ENCODE measurements around the gene CABP7.

The CABP7 gene

DNA sequence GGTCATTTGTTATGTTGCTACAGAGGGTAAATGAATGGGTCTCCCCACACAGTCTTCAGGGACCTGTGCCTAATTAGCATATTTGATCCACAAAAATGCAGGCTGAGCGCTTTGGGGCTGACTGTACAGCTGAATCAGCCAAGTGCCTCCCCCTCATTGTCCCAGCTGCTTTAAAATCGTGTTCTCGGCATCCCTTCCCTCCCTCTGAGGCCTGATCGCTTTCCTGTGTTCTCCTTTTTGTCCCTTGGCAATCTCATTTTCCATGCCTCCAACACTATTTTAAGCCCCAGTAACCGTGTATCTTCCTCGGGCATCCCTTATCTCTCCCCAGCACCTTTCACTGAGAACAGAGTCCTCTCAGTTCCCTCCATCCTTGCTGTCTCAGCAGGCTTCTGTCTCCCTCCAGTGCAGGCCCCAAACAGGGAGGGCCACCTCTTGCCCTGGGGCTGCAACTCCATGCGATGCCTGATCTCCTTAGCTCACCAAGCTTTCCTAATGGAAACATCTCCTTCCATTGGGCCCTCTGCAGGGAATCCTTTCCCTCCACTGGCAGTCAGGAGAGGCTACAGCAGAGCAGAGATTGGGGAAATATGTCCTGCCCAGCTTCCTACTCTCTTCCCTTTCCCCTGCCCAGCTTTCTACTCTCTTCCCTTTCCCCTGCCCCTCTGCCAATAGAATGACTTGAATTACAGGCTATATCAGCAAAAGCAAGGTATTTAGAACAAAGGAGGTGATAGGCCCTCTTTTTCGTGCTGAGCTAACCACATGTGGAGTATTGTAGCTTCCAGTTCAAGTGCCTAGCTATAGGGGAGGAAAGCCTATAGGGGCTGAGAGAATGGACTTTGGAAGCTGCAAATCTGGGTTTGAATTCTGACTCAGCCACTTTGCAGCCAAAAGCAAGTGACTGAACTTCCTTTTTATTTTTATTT is 61.2 kb downstream of the CABP7 start:
- no peak for DNase-seq

Measured in CD4-positive, alpha-beta T cell treated with Interleukin-4 for 4 hours (primary cell).